PC-3 (cell line): ENCODE results near the gene RCAN2. TPM values are rescaled to one million over a fixed set of nuclear protein-coding genes. Genes with fewer than 3 reads are reported as not detected.

Experiments
- ATAC-seq: fragments of 200-7000 bp; cut with Tn5 transposase; 2 replicates; pipeline ENCODE4 v1.9.1; 2020; ENCODE audit warnings: mild to moderate bottlenecking, moderate library complexity
- BruUV-seq: library from RNA; stranded (reverse); fragments of 400-500 nt; replicated peaks from 2 replicates; lab custom pipeline; 2021; lab: Mats Ljungman, UMichigan
- CTCF ChIA-PET: fragments of 300-600 bp; sonication (Branson Sonifier 250); formaldehyde crosslinking; loops from one replicate; lab custom pipeline; 2022; ENCODE audit warnings: antibody characterized with exemption; lab: Charles Lee
- POLR2A ChIA-PET: fragments of 300-600 bp; sonication (Branson Sonifier 250); formaldehyde crosslinking; loops from one replicate; lab custom pipeline; 2022; ENCODE audit warnings: antibody characterized with exemption; ENCODE audit not compliant: unreplicated experiment; lab: Charles Lee
- DNase-seq: peaks from one replicate; pipeline ENCODE4 v3.0.0-alpha.2; 2015
- H2AFZ ChIP-seq: fragments of 300-600 bp; sonication (generic); 2 replicates; pipeline ENCODE4 v1.6.0; 2016; ENCODE audit warnings: antibody characterized with exemption, low read length
- H3F3A ChIP-seq: fragments of 300-600 bp; sonication (generic); one replicate; pipeline ENCODE4 v1.6.0; 2017; ENCODE audit warnings: antibody characterized with exemption, low read length, control low read depth, mild to moderate bottlenecking; ENCODE audit not compliant: unreplicated experiment
- H3K27ac ChIP-seq: fragments of 300-600 bp; sonication (generic); 2 replicates; pipeline ENCODE4 v1.5.1; 2016; ENCODE audit warnings: mild to moderate bottlenecking, low read length
- H3K27me3 ChIP-seq: fragments of 300-600 bp; sonication (generic); 2 replicates; pipeline ENCODE4 v1.6.1; 2016; ENCODE audit warnings: low read length, mixed read lengths
- H3K36me3 ChIP-seq: fragments of 300-600 bp; sonication (generic); 2 replicates; pipeline ENCODE4 v1.6.1; 2016; ENCODE audit warnings: low read depth, mixed run types, low read length, mixed read lengths
- H3K4me1 ChIP-seq: fragments of 300-600 bp; sonication (generic); 2 replicates; pipeline ENCODE4 v1.5.1; 2016; ENCODE audit warnings: low read length; ENCODE audit not compliant: insufficient read depth
- H3K4me2 ChIP-seq: fragments of 300-600 bp; sonication (generic); 2 replicates; pipeline ENCODE4 v1.6.0; 2016; ENCODE audit warnings: low read length
- H3K4me3 ChIP-seq: fragments of 300-600 bp; sonication (generic); 2 replicates; pipeline ENCODE4 v1.5.1; 2016; ENCODE audit warnings: mild to moderate bottlenecking, low read length, mixed read lengths
- H3K79me2 ChIP-seq: fragments of 300-600 bp; sonication (generic); 2 replicates; pipeline ENCODE4 v1.6.1; 2017; ENCODE audit warnings: low read length, mixed read lengths
- H3K9ac ChIP-seq: fragments of 300-600 bp; sonication (generic); 2 replicates; pipeline ENCODE4 v1.6.0; 2016; ENCODE audit warnings: mild to moderate bottlenecking, low read length
- H3K9me2 ChIP-seq: fragments of 300-600 bp; sonication (generic); replicated peaks from 2 replicates; pipeline ENCODE4 v1.6.1; 2016; ENCODE audit warnings: mixed run types, low read length, mixed read lengths
- H3K9me3 ChIP-seq: fragments of 300-600 bp; sonication (generic); 2 replicates; pipeline ENCODE4 v1.6.1; 2016; ENCODE audit warnings: low read length, mixed read lengths
- H4K20me1 ChIP-seq: fragments of 300-600 bp; sonication (generic); 2 replicates; pipeline ENCODE4 v1.6.1; 2016; ENCODE audit warnings: low read length, mixed read lengths
- EZH2 ChIP-seq: fragments of 300-600 bp; sonication (generic); IDR thresholded peaks from one replicate; pipeline ENCODE4 v1.6.1; 2017; ENCODE audit warnings: antibody characterized with exemption, mild to moderate bottlenecking, low read length; ENCODE audit not compliant: unreplicated experiment
- EZH2phosphoT487 ChIP-seq: fragments of 300-600 bp; sonication (generic); IDR thresholded peaks from 2 replicates; pipeline ENCODE4 v1.6.1; 2018; ENCODE audit warnings: mild to moderate bottlenecking, antibody characterized with exemption, low read length, borderline replicate concordance
- intact Hi-C: fragments of 100-400 bp; cut with micrococcal nuclease; formaldehyde crosslinking; loops from 2 replicates; pipeline ENCODE4 v1.9.0; 2023
- total RNA-seq: library from RNA; depleted of rRNA; stranded (reverse); fragments of >200 nt; gene quantifications from 2 replicates; pipeline ENCODE4 v1.2.3, GENCODE V29; 2014
- TF ChIP-seq, protein P1 (sequence below): fragments of 300-600 bp; sonication (generic); conservative IDR thresholded peaks from 2 replicates; pipeline ENCODE4 v1.5.1; 2017; ENCODE audit warnings: antibody characterized with exemption, low read depth, mild to moderate bottlenecking, low read length

RCAN2 gene
- total RNA-seq, 1 experiment from 2014 or later, result not detected

DNA sequence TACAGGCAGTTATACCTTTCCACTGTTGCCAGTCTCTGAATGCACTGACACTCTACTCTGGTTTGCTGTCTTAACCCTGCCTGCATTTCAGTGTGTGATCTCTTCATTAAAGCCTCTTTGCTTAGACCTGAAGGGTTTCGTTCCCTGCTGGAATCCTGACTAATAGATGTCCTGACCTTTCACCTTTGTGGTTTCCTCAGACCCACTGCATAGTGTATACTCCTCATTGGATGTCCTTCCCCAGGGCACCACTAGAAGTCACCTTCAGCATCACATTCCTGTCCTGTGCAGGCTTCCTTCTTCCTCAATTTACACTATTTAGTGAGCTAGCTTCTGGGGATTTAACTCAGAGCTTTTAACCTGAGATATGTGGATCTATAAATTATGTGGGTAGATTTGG lies 120.6 kb downstream of the RCAN2 start:
- no peak overlapping the region for H3K4me3 ChIP-seq
- BruUV-seq, result no TSS peak
- intact Hi-C loops, result no loop called here
- no peak overlapping the region for H2AFZ ChIP-seq
- H3K4me1 ChIP-seq, result no peaks in the 10 kb centered on the region
- no peaks in the 10 kb centered on the region for H4K20me1 ChIP-seq
- H3K9me2 ChIP-seq, result no peaks in the 10 kb centered on the region
- H3K27me3 ChIP-seq, result peaks cover 33% of the 10 kb centered on the region
- ChIA-PET CTCF (no interaction called here), POLR2A (no interaction called here)
- H3K9me3 ChIP-seq, result no peaks in the 10 kb centered on the region
- no peak overlapping the region for H3K4me2 ChIP-seq
- ATAC-seq (no peak), DNase-seq (peak; percentile 11)
- no peak overlapping the region for H3K9ac ChIP-seq
- no peaks in the 10 kb centered on the region for H3F3A ChIP-seq
- no peaks in the 10 kb centered on the region for H3K79me2 ChIP-seq
- H3K36me3 ChIP-seq, result no peaks in the 10 kb centered on the region
- TF ChIP-seq EZH2phosphoT487, result no peak
- no peak for TF ChIP-seq EZH2
- TF ChIP-seq, protein P1, sequence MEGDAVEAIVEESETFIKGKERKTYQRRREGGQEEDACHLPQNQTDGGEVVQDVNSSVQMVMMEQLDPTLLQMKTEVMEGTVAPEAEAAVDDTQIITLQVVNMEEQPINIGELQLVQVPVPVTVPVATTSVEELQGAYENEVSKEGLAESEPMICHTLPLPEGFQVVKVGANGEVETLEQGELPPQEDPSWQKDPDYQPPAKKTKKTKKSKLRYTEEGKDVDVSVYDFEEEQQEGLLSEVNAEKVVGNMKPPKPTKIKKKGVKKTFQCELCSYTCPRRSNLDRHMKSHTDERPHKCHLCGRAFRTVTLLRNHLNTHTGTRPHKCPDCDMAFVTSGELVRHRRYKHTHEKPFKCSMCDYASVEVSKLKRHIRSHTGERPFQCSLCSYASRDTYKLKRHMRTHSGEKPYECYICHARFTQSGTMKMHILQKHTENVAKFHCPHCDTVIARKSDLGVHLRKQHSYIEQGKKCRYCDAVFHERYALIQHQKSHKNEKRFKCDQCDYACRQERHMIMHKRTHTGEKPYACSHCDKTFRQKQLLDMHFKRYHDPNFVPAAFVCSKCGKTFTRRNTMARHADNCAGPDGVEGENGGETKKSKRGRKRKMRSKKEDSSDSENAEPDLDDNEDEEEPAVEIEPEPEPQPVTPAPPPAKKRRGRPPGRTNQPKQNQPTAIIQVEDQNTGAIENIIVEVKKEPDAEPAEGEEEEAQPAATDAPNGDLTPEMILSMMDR, result no peak
- H3K27ac ChIP-seq, result no peak overlapping the region

DNA sequence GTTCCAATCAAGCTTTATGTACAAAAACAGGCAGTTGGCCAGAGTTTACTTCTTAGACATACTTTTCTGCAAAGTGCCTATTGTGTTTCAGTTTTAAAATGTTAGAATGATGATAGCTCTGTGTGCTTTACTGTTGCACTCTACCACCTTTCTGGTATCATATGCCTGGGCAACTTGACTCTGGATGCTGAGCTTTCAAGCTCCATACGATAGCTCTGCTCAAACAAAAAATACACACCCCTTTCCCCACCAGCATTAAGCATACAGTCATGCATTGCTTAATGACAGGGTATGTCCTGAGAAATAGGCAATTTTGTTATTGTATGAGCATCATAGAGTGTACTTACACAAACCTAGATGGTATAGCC lies 123.1 kb downstream of the RCAN2 start:
- peaks cover 9% of the 10 kb centered on the region; the same call in 1 of the 2 replicates for H3K27me3 ChIP-seq
- H3K9me2 ChIP-seq, result no peaks in the 10 kb centered on the region
- no peaks in the 10 kb centered on the region for H3K79me2 ChIP-seq
- TF ChIP-seq EZH2phosphoT487, result no peak
- TF ChIP-seq, protein P1, result no peak
- no peak for TF ChIP-seq EZH2
- no TSS peak for BruUV-seq
- no peak overlapping the region for H2AFZ ChIP-seq
- no peak overlapping the region for H3K9ac ChIP-seq
- no peaks in the 10 kb centered on the region for H3K9me3 ChIP-seq
- H3K4me3 ChIP-seq, result no peak overlapping the region
- H3F3A ChIP-seq, result no peaks in the 10 kb centered on the region
- H3K36me3 ChIP-seq, result no peaks in the 10 kb centered on the region
- H4K20me1 ChIP-seq, result no peaks in the 10 kb centered on the region
- DNase-seq (no peak), ATAC-seq (no peak)
- H3K4me1 ChIP-seq, result no peaks in the 10 kb centered on the region
- no peak overlapping the region for H3K4me2 ChIP-seq
- ChIA-PET POLR2A (interaction anchor here (0.6 kb wide), 1 partner anchor 288 kb away, joined by 7 read pairs; no protein-coding TSS in a partner anchor), CTCF (interaction anchor here (0.7 kb wide), 1 partner anchor 39 kb away, joined by 4 read pairs; no protein-coding TSS in a partner anchor)
- intact Hi-C loops, result no loop called here
- no peak overlapping the region for H3K27ac ChIP-seq

DNA sequence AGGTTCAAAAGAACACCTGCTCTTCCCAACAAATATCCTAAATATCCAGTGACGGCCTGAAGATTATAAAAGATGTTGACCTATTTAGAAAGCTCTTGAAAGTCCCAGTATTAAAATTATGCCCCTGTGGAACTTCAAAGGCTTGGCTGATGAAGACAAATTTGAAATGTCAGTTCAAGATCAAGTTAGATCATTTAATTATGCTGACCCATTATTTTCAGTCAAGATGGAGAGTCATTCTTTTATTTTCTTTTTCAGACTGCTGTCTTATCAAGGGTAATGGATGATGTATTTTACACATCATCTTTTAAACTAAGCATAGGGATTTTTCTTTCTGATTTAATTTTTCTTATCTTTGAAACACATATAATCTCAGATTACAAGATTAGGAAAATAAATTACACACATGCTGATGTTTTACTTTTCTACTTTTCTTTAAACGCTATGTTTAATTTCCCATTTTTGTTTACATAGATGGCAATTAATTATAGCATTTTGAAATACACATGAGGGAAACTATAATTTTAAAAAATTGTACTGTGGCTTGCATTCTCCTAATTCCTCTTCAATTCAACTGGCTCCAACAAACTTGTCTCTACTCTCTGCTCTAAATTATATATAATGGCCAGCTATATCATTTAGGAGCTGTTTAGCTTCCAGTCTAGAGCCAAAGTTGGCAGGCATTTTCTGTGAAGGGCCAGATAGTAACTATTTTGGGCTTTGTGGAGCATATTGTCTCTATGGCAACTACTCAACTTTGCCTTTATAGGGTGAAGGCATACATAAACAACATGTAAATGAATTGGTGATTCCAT lies 123.7 kb downstream of the RCAN2 start:
- no peaks in the 10 kb centered on the region for H3K9me3 ChIP-seq
- no TSS peak for BruUV-seq
- H3K36me3 ChIP-seq, result no peaks in the 10 kb centered on the region
- no peak overlapping the region for H3K27ac ChIP-seq
- no peaks in the 10 kb centered on the region for H4K20me1 ChIP-seq
- ChIA-PET POLR2A (interaction anchor here (0.6 kb wide), 1 partner anchor 289 kb away, joined by 7 read pairs; no protein-coding TSS in a partner anchor), CTCF (interaction anchor here (0.7 kb wide), 1 partner anchor 39 kb away, joined by 4 read pairs; no protein-coding TSS in a partner anchor)
- H3K4me3 ChIP-seq, result no peak overlapping the region
- no peak overlapping the region for H3K9ac ChIP-seq
- H3K4me1 ChIP-seq, result no peaks in the 10 kb centered on the region
- TF ChIP-seq EZH2phosphoT487, result no peak
- TF ChIP-seq EZH2, result no peak
- TF ChIP-seq, protein P1, result no peak
- intact Hi-C loops, result no loop called here
- H3K79me2 ChIP-seq, result no peaks in the 10 kb centered on the region
- no peak overlapping the region for H2AFZ ChIP-seq
- H3K4me2 ChIP-seq, result no peak overlapping the region
- no peaks in the 10 kb centered on the region for H3F3A ChIP-seq
- H3K27me3 ChIP-seq, result peaks cover 5% of the 10 kb centered on the region; the same call in 1 of the 2 replicates
- no peaks in the 10 kb centered on the region for H3K9me2 ChIP-seq
- ATAC-seq, result no peak
- no peak for DNase-seq
